GM12801 (cell line): Measurements from ENCODE around the gene LGR5.

ENCODE experiments used
- TF ChIP-seq, protein P1 (sequence below): IDR thresholded peaks from one replicate; pipeline ENCODE4 v1.5.1; 2011; ENCODE audit warnings: control low read depth; ENCODE audit not compliant: insufficient read length; ENCODE audit errors: extremely low read depth

Gene LGR5

GRCh38 chr12:71452006-71452405 lies 12.4 kb downstream of the LGR5 start:
- TF ChIP-seq, protein P1, sequence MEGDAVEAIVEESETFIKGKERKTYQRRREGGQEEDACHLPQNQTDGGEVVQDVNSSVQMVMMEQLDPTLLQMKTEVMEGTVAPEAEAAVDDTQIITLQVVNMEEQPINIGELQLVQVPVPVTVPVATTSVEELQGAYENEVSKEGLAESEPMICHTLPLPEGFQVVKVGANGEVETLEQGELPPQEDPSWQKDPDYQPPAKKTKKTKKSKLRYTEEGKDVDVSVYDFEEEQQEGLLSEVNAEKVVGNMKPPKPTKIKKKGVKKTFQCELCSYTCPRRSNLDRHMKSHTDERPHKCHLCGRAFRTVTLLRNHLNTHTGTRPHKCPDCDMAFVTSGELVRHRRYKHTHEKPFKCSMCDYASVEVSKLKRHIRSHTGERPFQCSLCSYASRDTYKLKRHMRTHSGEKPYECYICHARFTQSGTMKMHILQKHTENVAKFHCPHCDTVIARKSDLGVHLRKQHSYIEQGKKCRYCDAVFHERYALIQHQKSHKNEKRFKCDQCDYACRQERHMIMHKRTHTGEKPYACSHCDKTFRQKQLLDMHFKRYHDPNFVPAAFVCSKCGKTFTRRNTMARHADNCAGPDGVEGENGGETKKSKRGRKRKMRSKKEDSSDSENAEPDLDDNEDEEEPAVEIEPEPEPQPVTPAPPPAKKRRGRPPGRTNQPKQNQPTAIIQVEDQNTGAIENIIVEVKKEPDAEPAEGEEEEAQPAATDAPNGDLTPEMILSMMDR: no peak

GRCh38 chr12:71455028-71455737 lies 15.6 kb downstream of the LGR5 start:
- TF ChIP-seq, protein P1: no peak

DNA sequence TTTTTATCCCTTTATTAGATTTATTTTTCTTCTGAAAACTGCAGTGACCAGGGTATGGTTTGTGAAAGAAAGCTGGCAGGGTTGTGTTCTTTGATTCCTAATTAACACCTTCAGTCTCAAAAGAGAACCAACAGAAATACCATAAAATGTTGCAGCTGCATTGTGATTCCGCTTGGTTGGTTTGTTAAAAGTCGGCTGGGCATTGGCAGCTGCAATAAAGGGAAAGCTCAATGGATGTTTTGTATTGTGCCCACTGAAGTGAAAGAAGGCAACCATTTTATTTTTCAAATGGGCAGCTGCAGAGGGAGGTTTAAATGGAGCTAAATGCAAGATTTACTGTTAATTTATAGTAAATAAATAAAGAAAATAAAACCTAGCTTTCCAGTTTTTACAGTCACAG lies 16.7 kb downstream of the LGR5 start:
- TF ChIP-seq, protein P1: no peak

DNA sequence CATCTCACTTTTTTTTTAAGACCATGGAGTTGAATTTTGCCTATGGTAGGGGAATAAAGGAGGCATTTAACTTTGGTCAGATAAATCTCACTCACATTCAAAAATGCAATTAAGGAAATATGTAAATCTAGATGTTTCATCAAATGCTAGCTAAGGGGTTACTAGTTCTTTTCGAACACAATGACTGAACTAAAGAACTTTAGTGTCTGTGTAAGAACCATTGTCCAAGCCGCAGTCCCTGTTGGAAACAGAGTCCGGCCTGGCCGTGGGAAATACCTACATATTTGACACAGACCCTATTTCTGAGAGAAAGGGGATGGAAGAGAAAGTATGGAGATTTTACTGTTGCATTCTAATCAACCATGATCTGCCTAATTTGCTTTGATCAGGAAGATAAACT lies 17.4 kb downstream of the LGR5 start:
- TF ChIP-seq, protein P1: no peak

DNA sequence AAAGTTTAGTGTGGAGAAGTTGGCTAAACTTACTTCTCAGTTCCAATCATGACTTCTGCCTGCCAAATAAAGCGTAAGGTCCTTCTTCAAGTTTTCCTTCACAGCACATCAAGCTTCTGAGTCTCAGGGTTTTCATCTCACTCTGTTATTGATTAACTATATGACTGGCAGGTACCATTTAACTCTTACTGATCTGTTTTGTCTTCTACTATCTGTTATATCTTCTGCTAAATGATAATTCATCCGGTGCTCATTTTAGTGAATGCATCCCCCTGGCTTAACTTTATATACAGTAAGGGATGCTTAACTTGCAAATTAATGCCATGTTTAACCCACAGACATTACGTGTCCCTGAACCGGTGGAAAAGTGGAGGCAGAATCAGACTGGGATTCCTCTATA lies 20.7 kb downstream of the LGR5 start:
- TF ChIP-seq, protein P1: no peak

DNA sequence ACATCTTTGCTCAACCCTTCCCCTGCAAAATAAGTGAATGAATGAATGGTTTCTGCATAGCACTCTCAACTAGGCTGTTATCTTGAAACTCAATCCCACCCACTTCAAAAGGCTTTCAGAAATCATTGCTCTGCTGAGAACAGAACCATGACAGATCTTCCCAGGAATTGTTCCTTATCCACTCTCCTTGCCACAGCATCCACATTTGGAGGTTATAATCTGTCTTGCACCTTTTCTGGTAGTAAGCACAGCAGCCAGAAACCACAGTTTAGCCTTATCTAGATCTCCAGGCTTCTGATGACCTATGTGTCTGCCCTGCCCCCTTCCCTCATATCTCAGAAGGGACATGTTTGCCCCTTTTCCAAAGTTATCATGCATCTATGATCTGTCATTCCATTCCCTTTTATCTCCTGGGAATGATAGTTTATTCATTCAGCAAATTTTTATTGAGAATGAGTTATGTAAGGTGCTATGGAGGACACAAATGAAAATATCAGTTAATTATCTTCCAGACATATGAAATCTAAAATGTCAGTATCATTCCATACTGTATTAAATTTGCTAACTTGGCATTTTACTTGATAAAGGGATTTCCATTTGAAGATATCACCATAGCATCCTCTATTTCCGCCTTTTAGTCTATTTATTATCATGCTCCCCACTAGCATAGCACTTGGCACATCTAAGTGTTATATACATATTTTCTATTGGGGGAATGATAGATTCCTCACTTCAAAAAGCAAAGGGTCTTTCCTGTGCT lies 21.4 kb downstream of the LGR5 start:
- TF ChIP-seq, protein P1: no peak

- TF ChIP-seq, protein P1: no peak
Observed at GRCh38 chr12:71461787-71462328, 22.3 kb downstream of the LGR5 start.
